ENCODE results near the gene SAMD8. TPM values are rescaled to one million over a fixed set of nuclear protein-coding genes. Genes with fewer than 3 reads are reported as not detected.
"Not testable (repeated sequence)": the region's sequence is repeated elsewhere in the genome, so short reads cannot be mapped to it uniquely, and the experiment has no call there.

SAMD8 gene
- total RNA-seq, 1 donor from 2014 or later, result 29.6 TPM

- ATAC-seq, result no peak
These were observed 85.6 kb downstream of the SAMD8 start for GRCh38 chr10:75197066-75197465.

DNA sequence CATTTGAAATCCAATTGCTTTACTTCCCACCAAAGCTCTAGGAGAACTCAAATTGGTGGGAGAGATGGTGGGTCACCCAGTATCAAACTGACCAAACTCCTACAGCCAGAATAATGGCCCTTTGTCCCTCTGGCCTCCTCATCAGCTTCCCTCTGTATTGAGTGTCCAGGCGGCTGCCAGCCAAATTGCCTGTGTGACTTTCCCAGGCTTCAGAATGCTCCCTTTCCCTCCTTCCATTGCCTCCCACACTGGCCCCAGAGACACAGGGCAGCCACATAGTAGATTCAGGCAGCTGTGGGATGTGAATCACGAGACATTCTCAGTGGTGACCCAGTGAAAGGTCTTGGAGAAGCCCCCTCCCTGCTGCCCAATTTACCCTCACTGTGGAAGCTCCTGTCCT, 86.5 kb downstream of the SAMD8 start:
- no peak for ATAC-seq

- not testable (repeated sequence) for ATAC-seq
These were observed 88.5 kb downstream of the SAMD8 start for GRCh38 chr10:75199949-75200348.

- peak; percentile 73 for ATAC-seq
These were observed 90.4 kb downstream of the SAMD8 start for GRCh38 chr10:75201793-75202307.

DNA sequence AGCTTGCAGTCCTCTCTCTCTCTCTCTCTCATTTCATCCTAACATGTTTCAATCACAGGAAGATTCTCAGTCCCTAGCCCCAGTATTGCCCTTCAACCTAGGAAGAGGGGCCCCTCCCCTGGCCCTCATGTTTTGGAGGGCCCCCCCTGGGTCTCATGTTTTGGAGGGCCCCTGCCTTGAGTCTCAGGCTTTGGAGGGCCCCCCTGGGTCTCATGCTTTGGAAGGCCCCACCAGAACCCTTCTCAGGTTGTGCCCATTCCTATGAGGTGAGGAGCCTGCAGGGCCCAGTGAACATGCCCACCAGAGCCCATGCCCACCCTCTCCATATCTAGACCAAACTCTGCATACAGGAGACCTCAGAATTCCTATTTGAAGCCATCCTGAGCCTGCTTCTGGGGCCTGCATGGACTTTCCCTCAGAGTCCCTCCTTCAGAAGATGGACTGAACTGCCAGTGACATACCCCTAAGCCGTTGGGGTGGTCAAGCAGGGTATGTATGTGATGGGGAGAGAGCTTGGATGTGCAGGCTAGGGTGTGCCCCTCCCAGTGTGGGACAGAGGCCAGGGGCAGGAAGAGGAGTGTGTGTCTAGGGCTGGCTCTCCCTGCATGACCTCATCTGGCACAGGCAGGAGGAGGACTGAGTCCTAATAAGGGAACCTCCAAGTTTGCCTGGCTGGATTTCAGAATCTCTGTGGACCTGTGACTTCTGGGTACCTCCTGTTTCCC, 91.0 kb downstream of the SAMD8 start:
- ATAC-seq, result peak; percentile 90

- not testable (repeated sequence) for ATAC-seq
These were observed 91.7 kb downstream of the SAMD8 start for GRCh38 chr10:75203046-75203620.

DNA sequence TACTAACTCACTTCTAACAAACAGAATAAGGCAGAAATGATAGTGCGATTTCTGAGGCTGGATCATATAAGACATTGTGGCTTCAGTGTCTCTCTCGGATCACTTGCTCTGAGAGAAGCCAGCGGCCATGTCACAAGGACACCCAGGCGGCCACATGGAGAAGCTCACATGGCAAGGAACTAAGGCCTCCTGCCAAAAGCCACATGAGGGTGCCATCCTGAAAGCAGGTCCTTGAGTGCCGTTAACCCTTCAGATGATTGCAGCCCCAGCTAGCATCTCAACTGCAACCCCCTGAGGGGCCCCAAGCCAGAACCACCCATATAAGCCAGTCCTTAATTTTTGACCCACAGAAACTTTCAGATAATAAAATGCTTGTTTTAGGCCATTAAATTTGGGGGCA, 92.3 kb downstream of the SAMD8 start:
- no peak for ATAC-seq

- ATAC-seq, result no peak
These were observed 94.5 kb downstream of the SAMD8 start for GRCh38 chr10:75205908-75206307.

GRCh38 chr10:75206638-75207037, 95.2 kb downstream of the SAMD8 start:
- ATAC-seq, result not testable (repeated sequence)

- ATAC-seq, result no peak
These were observed 95.8 kb downstream of the SAMD8 start for GRCh38 chr10:75207079-75207856.

DNA sequence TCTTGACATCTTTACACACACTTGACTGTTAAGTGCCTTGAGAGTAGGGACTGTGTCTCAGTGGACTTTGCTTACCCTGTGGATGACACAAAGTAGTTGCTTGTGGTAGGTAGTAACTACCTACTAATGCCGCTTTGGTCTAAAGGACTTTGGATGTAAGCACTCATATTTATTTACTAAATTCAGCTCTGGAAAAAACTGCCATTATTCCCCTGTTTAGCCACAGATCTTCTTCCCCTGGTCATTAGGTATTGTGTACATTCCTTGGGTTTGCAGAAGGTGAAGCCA, 96.3 kb downstream of the SAMD8 start:
- no peak for ATAC-seq

- peak; percentile 55 for ATAC-seq
These were observed 96.7 kb downstream of the SAMD8 start for GRCh38 chr10:75208181-75208580.

DNA sequence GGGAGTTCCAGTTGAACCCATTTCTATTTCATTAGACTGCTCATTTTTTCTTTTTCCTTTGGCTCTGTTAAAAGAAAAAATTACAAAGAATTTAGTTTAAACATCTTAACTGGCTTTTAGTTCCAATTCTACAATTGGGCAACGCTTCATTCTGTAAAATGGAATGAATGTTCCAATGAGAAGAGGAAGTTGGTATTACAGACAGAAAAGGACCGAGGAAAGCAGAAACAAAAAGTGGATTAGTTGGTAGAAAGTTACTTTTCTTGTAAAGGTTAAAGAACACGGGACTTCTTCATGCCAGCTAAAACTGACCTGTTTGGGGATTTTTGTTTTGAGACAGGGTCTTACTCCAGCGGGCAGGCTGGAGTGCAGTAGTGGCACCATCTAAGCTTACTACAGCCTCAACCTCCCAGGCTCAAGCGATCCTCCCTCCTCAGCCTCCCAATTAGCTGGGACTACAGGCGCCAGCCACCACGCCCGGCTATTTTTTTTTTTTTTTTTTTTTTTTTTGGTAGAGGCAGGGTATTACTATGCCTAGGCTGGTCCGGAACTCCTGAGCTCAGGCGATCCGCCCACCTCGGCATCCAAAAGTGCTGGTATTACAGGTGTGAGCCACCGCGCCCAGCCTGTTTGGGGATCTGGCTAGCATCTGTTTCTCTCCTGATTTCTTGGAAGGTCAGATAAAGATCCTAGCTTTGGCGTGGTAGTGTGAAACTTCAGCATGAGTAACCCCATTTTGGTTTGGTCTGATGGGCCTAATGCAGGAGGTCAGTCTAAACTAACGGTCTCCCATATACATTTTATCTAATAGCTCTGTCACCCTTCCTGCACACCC, 97.8 kb downstream of the SAMD8 start:
- peak; percentile 8 for ATAC-seq

- ATAC-seq, result peak; percentile 73
These were observed 98.4 kb downstream of the SAMD8 start for GRCh38 chr10:75209921-75210281.

DNA sequence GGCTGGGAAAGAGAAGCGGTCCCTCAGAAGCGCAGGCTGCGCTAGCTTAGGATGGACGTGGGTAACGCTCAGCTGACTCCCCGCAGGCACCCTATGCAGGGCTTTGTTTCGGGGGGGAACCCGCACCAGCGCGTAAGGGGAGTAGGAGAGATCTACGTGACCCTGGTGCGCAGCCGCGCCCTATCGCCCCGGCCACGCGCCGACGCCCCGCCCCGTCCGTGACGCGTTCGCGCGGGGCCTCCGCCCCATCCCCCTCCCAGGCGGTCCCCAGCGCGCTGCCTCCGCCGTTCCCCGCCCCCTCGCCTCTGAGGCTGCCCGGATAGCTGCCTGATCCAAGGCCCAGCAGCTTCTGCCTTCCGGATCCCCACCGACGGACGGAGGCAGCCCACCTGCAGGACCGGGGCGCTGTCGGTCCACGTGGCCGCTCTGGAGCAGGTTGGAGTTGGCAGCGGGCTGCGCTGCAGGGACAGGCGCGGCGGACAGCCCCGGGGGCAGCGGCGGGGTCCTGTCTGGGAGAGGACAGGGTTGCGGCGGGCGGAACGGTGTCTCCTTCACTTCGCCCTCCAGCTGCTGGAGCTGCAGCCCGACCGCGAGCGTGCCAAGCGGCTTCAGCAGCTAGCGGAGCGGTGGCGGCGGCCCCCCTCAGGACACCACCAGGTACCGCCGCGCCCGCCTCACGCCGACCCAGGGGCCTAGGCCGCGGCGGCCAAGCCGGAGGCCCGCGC, 99.0 kb downstream of the SAMD8 start, which contains the start of gene VDAC2:
Gene VDAC2 (plus strand): TSS at position 515 of the 725 bp plus-strand sequence. CDS start 363 bp downstream, outside the sequence.
- peak; percentile 86 for ATAC-seq

- peak; percentile 19 for ATAC-seq
These were observed 99.7 kb downstream of the SAMD8 start for GRCh38 chr10:75211007-75211691.

DNA sequence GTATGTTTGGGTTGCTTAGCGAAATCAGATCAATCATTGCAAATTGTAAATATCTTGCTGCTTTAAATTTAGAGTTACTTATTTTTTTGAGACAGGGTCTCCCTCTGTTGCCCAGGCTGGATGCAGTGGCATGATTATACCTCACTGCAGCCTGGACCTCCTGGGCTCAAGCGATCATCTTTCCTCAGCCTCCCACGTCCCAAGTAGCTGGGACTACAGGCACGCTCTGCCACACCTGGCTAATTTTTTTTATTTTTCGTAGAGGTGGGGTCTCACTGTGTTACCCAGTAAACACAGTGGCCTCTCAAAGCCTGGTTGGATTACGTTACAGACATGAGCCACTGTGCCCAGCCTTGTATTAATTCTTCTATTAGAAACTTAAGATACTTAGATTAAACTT, 100.9 kb downstream of the SAMD8 start:
- no peak for ATAC-seq

DNA sequence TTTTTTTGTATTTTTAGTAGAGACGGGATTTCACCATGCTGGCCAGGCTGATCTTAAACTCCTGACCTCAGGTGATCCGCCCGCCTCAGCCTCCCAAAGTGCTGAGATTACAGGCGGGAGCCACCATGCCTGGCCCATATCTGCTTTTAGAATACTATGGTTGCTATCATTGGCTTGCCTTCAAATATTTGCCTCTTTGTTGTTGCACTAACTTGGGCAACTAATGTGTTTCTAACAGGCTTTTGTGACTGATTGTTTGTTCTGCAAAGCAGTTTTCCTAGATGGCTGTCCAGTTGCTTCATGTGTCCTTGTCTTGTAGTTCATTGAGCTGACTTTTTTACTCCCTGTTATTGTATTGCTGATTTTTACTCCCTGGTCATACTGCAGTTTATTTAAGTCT, 108.8 kb downstream of the SAMD8 start:
- ATAC-seq, result no peak

GRCh38 chr10:75221492-75221891, 110.0 kb downstream of the SAMD8 start:
- ATAC-seq, result not testable (repeated sequence)

DNA sequence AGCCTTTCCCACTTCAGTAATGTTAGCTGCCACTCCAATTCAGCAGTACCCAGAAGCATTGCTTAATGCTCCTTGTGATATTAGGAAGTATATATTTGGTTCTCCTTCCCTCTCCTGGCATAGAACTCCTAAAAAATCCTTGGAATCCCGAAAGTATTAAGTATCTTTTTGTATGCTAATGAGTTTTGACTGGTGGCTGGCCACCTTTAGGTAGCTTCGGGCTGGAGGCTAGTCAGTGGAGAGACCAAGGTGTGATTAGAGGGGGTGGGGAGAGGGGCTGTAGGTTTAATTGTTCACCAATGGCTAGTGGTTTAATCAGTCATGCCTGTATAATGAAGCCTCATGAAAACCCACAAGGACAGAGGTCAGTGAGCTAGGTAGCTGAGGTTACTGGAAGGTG, 112.1 kb downstream of the SAMD8 start:
- ATAC-seq, result no peak

DNA sequence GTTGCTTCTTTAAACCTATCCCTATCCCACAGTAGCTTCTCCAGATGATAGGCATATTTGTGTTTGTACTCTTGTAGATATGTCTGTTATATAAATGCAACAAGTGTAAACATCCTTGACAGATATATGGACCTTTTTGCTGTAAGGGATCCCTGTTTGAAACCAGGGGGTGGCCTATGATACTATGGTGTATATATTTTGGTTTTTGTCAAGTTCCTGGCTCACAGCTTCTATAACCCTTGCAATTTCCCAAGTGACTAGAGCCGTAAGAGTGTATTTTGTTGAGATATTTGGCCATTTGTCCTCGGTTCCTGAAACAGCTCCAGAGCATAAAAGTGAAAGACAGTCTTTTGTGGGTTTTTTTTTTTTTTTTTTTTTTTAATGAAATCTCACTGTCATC, 114.6 kb downstream of the SAMD8 start:
- no peak for ATAC-seq

All from esophagus mucosa (tissue), 1 donor.